Activated T-helper 1 cell treated with Interleukin-2 at 50 U/mL for 16 hours (primary cell): ENCODE results near the gene METTL22.

ENCODE experiments used
- DNase-seq: peaks from one replicate; pipeline ENCODE4 v3.0.0-alpha.2; 2020; ENCODE audit warnings: low read depth

The METTL22 gene

GRCh38 chr16:8668113-8668512 is 46.6 kb downstream of the METTL22 start:
- DNase-seq, result no peak

DNA sequence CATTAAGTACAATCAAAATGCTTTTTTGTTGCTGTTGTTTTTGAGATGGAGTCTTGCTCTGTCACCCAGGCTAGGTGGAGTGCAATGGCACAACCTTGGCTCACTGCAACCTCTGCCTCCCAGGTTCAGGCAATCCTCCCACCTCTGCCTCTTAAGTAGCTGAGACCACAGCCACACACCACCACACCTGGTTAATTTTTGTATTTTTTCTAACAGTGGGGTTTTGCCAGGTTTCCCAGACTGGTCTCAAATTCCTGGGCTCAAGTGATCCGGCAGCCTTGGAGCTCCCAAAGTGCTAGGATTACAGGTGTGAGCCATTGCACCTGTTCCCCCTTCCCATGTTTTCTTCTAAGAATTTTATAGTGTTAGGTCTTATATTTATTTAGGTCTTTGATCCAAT is 48.0 kb downstream of the METTL22 start:
- DNase-seq, result no peak

DNA sequence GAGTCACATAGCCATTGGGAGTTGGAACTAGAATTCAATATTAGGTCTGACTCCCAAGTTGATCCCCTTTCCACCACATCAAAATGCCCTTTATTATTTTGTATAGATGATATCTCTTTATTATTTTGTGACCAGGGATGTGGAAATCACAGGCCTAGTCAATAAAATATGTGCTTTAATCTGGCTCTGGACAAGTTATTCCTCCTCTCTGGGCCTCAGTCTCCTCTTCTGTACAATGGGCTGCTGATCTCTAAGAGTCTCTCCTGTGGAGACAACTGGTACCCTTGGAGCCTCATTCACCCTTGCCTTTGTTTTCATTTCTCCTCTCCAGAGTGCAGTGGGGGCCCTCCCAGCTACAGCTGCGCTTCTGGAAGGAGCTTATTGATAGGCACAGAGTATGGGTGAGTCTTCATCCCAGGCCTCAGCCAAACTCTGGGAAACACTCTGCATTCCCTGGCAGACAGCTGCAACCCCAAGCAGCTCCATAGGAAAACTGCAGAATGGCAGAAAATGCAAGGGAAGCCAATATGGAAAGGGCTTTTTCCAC is 48.6 kb downstream of the METTL22 start:
- no peak for DNase-seq

GRCh38 chr16:8673611-8674412 is 52.3 kb downstream of the METTL22 start:
- no peak for DNase-seq

DNA sequence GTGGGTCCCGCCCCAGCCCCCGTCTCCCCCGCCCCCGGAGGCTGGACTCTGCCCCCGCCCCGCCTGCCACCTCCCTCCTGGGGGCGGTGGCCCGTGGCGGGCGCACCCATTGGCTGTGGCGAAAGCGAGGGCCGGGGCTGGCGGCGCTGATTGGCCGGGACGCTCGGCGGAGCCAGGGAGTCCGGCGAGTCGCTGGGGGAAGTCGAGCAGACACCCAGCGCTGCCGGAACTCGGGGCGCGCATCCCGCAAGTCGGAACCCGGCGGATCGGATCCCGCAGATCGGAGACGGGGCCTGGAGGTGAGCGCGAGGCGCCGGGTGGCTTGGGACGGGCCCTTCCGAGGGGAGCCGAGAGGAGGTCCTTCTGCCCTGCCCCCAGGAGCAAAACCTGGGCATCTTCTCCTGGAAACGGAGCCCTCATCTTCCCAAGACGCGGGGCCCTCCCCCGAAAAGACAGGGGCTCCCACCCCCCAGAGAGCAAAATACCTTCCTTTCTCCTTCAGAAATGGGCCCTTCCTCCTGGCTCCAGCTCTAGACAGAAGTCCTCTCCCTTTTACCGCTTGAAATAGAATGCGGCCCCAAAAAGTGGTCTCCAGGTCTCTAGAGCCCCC is 53.0 kb downstream of the METTL22 start, which contains the start of gene ABAT:
TSS of gene ABAT (plus strand) at position 205 of the 610 bp plus-strand sequence. CDS start 61,123 bp downstream, outside the sequence.
- DNase-seq, result peak; percentile 85

DNA sequence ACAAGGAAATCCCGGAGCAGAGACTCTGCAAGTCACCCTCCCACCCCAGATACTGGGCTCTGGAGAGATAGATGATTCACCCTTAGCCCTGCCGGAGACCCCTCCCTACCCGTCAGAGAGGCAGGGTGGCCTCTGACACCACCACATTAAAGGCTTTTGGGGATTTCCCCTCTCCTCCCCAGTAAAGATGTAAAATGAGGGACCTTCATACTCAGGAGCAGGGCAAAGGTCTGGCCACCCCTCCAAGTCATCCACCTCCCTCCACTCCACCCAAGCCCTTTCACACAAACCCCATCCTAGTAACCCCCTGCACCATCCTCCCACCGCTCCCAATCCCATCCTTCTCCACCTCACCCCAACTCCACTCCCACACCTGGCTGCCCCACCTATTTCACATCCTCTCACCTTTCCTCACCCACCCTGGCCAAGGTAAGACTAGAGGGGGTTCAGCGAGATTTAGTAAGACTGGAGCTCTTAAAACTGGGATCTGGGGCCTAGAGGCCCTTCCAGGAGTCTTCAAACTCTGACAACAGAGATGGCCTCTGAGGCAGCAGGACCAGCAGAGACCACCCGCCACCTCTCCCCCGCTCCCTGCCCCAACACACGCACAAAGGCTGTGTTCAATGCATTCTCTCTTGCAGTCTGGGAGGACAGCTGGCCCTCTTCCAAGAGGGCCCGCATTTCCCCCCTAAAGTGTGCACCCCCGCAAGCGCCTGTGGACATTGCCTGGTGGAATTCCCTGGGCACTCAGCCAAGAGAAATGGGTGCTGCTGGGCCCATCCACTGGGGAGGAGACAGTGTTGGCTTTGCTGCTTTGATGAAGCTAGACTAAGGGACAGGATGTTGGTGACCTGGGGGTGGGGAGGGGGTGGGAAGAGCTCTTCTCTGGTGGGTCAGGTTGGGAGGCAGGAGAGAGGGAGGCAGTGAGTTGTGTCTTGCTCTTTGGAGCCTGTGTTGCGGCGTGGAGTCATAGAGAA is 54.0 kb downstream of the METTL22 start:
- peak; percentile 33 for DNase-seq

DNA sequence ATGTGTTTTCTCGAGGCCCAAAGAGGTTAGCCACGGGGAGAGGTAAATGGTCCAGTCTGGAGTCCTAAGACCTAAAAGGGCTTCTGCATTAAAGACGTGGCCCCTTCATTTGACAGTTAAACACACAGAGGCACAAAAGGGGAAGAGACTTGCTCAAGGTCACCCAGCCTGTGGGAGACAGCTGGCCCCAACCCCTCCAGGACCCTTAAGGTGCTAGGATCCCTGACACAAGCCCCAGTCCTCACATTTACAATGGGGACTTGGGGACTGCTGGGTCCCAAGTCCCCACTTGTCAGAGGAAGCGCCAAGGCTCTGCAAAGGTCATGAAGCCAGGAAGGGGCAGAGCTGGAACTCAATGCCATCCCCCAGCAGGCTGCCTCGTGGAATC is 54.7 kb downstream of the METTL22 start:
- DNase-seq, result no peak

GRCh38 chr16:8676737-8677375 is 55.4 kb downstream of the METTL22 start:
- no peak for DNase-seq

- no peak for DNase-seq
Measured at GRCh38 chr16:8677481-8677880, 56.0 kb downstream of the METTL22 start.

DNA sequence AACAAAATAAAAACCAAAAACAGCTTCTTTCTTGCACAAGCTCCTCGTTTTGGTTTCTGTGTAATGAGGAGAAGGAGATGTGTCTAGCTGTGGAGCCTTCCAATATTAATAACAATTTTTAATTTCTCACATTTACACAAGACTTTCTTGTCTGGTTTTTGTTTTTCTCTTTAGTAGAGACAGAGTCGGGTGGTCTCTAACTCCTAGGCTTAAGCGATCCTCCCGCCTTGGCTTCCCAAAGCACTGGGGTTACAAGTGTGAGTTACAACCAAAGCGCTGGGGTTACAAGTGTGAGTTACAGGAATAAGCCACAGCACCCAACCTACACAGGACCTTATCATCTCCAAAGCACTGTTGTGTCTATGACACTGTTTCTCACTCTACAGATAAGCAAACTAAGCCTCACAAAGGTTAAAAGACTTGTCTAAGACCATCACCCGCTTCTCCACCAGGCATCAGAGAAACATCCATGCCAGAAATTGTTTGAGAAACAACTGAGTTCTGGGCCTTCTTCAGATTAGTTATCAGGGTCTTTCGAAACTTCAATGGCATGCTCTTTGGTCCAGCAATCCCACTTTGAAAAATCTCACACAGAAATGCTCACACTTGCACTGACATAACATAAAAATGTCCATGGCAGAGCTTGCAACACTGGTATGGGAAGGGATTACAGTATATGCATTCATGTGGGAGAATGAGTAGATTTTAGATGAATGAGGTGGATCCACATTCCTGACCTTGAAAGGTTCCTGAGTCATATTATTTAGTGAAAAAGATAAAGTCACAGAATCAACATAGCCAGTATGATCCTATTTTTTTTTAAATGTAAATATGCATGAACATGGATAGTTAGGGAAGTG is 56.8 kb downstream of the METTL22 start:
- DNase-seq, result no peak

GRCh38 chr16:8679151-8679550 is 57.7 kb downstream of the METTL22 start:
- DNase-seq, result no peak

DNA sequence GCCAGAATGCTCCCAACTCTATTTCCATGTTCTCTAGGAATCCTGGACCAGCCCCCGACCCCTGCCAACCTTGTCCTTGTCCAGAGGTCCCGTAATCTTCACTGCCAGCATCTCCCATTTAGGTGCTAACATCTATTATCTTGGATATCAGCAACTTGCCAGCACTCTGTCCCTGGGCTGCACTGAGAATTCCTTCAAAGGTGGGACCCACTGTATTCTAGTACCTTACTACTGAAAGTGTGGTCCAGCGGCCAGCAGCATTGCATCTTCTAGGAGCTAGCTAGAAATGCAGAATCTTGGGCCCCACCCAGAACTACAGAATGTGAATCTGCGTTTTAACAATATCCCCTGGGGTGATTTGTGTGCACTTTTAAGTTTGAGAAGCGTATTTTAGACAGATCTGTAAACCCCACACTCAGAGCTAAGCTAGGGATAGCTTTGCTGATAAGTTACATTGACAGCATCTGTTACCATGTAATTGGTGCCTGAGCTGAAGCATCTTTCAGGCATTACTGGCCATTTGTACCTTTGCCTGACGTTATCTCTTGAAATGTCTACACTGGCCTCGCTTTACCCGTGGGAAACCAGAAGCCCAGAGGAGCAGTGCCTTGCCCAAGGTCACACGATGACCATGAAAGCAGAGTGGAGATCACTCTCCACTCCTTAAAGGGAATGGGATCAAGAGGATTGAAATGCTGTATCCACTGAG is 61.2 kb downstream of the METTL22 start:
- no peak for DNase-seq

GRCh38 chr16:8683640-8684039 is 62.1 kb downstream of the METTL22 start:
- DNase-seq, result no peak

GRCh38 chr16:8685617-8686016 is 64.1 kb downstream of the METTL22 start:
- no peak for DNase-seq

DNA sequence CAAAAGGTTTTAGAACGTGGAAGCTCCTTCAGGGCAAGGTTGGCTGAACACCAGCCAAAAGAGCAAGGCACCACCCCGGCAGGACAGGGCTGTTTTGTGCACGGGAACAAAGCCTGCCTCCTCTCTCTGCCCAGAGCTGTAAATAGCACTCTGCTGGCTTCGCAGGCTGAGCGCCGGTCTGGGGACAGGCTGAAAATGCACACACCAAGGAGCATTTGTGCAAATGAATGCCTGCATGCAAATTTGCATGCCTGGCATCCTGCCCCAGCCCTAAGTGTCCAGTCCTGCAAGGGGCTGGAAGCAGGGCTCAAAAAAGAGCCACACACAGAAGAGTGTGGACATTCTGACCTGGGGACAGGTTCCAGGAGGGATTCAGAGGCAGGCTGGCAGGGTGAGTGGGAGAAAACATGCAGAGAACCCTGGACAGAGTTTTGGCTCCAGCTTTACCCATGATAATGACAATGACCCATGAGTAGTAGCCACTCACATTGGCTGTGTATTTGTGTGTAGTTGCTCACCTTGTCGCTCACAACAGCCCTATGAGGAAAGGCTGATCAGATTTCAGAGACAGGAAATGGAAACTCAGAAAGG is 64.6 kb downstream of the METTL22 start:
- DNase-seq, result no peak

DNA sequence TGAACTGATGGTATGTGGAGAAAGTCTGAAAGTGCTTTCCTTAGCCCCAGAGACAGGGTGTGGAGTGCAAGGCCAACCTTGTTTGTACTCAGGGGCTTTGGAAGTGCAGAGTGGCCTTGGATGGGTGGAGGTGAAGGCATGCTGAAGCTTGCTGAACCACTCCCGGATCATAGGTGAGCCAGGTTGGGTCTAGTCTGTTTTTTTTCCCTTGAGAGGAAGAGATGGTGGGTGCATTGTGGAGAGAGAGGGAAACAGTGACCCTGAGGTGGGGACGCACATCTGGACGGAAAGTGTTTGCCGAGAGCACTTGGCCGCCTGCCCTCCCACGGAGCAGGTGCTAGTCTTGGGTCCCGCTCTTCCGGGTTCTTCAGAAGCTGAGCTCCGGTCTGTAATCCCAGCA is 65.4 kb downstream of the METTL22 start:
- DNase-seq, result no peak

DNA sequence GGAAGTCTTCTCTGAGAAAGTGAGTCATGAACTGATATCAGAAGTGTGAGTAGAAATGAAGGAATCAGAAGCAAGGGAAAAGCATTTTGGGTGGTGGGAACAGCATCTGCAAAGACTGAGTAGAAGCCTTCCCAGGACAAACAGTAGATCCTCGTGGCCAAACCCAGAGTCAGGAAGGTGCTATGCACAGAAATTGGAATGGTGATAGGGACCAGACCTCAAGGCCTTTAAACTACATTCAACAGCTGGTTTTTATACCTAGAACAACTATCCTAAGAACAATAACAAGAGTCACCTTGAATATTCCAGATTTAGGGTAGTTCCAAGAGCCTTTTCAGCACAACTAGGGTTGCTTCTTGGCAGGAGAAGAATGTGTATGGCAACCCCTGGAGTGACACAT is 68.2 kb downstream of the METTL22 start:
- DNase-seq, result no peak

GRCh38 chr16:8691728-8692127 is 70.2 kb downstream of the METTL22 start:
- DNase-seq, result no peak
